Measurements from ENCODE around the gene SRA1. TPM values are rescaled to one million over a fixed set of nuclear protein-coding genes. Genes with fewer than 3 reads are reported as not detected.

Gene SRA1
- total RNA-seq, 1 donor = 28.2 TPM

GRCh38 chr5:140576776-140577201 is 19.5 kb upstream of the SRA1 start:
- Histone ChIP-seq H3K4me3 (ENCODE audit: insufficient read depth, low read length) (no peak overlapping the region), H3K4me2 (ENCODE audit: insufficient read depth, low read length) (no peak overlapping the region), H3K27me3 (ENCODE audit: insufficient read depth, low read length) (peaks cover 3% of the 10 kb centered on the region), H3K4me1 (ENCODE audit: insufficient read depth, low read length) (peaks cover 13% of the 10 kb centered on the region), H3K36me3 (ENCODE audit: insufficient read depth, low read length) (no peaks in the 10 kb centered on the region), H4K20me1 (ENCODE audit: insufficient read depth, low read length) (no peaks in the 10 kb centered on the region), H2AFZ (ENCODE audit: low read length) (peak overlapping the region; percentile 66), H3K27ac (ENCODE audit: low read depth, low read length) (no peak overlapping the region), H3K79me2 (ENCODE audit: insufficient read depth, low read length) (no peaks in the 10 kb centered on the region), H3K9me3 (ENCODE audit: low read depth, low read length) (no peaks in the 10 kb centered on the region)
- no peak for DNase-seq (ENCODE audit: insufficient read length, low spot score, missing footprints)
- no peak for TF ChIP-seq CTCF (IDR thresholded peaks at IDR 0.05; ENCODE audit: extremely low read depth, low read depth, low read length)

- peaks cover 13% of the 10 kb centered on the region for H3K4me1 ChIP-seq (ENCODE audit: insufficient read depth, low read length)
- DNase-seq (ENCODE audit: insufficient read length, low spot score, missing footprints) = no peak
- peak; percentile 63 for TF ChIP-seq CTCF (IDR thresholded peaks at IDR 0.05; ENCODE audit: extremely low read depth, low read depth, low read length)
- H3K36me3 ChIP-seq (ENCODE audit: insufficient read depth, low read length) = no peaks in the 10 kb centered on the region
- no peak overlapping the region for H2AFZ ChIP-seq (ENCODE audit: low read length)
- H3K4me2 ChIP-seq (ENCODE audit: insufficient read depth, low read length) = no peak overlapping the region
- no peaks in the 10 kb centered on the region for H3K9me3 ChIP-seq (ENCODE audit: low read depth, low read length)
- H3K27ac ChIP-seq (ENCODE audit: low read depth, low read length) = no peak overlapping the region
- no peaks in the 10 kb centered on the region for H3K27me3 ChIP-seq (ENCODE audit: insufficient read depth, low read length)
- H4K20me1 ChIP-seq (ENCODE audit: insufficient read depth, low read length) = no peaks in the 10 kb centered on the region
- H3K4me3 ChIP-seq (ENCODE audit: insufficient read depth, low read length) = no peak overlapping the region
- no peaks in the 10 kb centered on the region for H3K79me2 ChIP-seq (ENCODE audit: insufficient read depth, low read length)
These were observed 18.0 kb upstream of the SRA1 start for GRCh38 chr5:140575309-140575708.

- H3K79me2 ChIP-seq (ENCODE audit: insufficient read depth, low read length) = no peaks in the 10 kb centered on the region
- no peak overlapping the region for H3K4me2 ChIP-seq (ENCODE audit: insufficient read depth, low read length)
- TF ChIP-seq CTCF (IDR thresholded peaks at IDR 0.05; ENCODE audit: extremely low read depth, low read depth, low read length) = no peak
- no peaks in the 10 kb centered on the region for H4K20me1 ChIP-seq (ENCODE audit: insufficient read depth, low read length)
- H3K27me3 ChIP-seq (ENCODE audit: insufficient read depth, low read length) = no peaks in the 10 kb centered on the region
- peak overlapping the region; percentile 0 for H3K27ac ChIP-seq (ENCODE audit: low read depth, low read length)
- H3K9me3 ChIP-seq (ENCODE audit: low read depth, low read length) = no peaks in the 10 kb centered on the region
- H3K4me3 ChIP-seq (ENCODE audit: insufficient read depth, low read length) = no peak overlapping the region
- H2AFZ ChIP-seq (ENCODE audit: low read length) = peak overlapping the region; percentile 57
- no peaks in the 10 kb centered on the region for H3K36me3 ChIP-seq (ENCODE audit: insufficient read depth, low read length)
- DNase-seq (ENCODE audit: insufficient read length, low spot score, missing footprints) = peak; percentile 82
- H3K4me1 ChIP-seq (ENCODE audit: insufficient read depth, low read length) = peaks cover 13% of the 10 kb centered on the region
These were observed 16.9 kb upstream of the SRA1 start for GRCh38 chr5:140574165-140574564.

GRCh38 chr5:140573683-140574082 is 16.4 kb upstream of the SRA1 start:
- Histone ChIP-seq H3K36me3 (ENCODE audit: insufficient read depth, low read length) (peaks cover under 1% of the 10 kb centered on the region), H3K4me1 (ENCODE audit: insufficient read depth, low read length) (peaks cover 13% of the 10 kb centered on the region), H3K4me3 (ENCODE audit: insufficient read depth, low read length) (no peak overlapping the region), H3K27me3 (ENCODE audit: insufficient read depth, low read length) (no peaks in the 10 kb centered on the region), H3K27ac (ENCODE audit: low read depth, low read length) (peak overlapping the region; percentile 0), H3K9me3 (ENCODE audit: low read depth, low read length) (no peaks in the 10 kb centered on the region), H3K4me2 (ENCODE audit: insufficient read depth, low read length) (no peak overlapping the region), H4K20me1 (ENCODE audit: insufficient read depth, low read length) (no peaks in the 10 kb centered on the region), H3K79me2 (ENCODE audit: insufficient read depth, low read length) (peaks cover 2% of the 10 kb centered on the region), H2AFZ (ENCODE audit: low read length) (no peak overlapping the region)
- no peak for TF ChIP-seq CTCF (IDR thresholded peaks at IDR 0.05; ENCODE audit: extremely low read depth, low read depth, low read length)
- no peak for DNase-seq (ENCODE audit: insufficient read length, low spot score, missing footprints)

Data from osteoblast (primary cell).